Mucosa of rectum (tissue), 2 donors: ENCODE measurements around the gene RBM47.
"Not testable (repeated sequence)": the region's sequence is repeated elsewhere in the genome, so short reads cannot be mapped to it uniquely, and the experiment has no call there.

Source experiments
- H3K27ac ChIP-seq, 2 donors: one replicate each; pipeline ENCODE4 v1.7.0; 2013; ENCODE audit warnings: inconsistent platforms in 2 of 2, low read depth in 2 of 2, low read length in 2 of 2
- H3K27me3 ChIP-seq, 2 donors: one replicate each; pipeline ENCODE4 v1.7.0; 2013; ENCODE audit warnings: low read length in 2 of 2; ENCODE audit not compliant: control insufficient read depth in 2 of 2, insufficient read depth in 2 of 2
- H3K36me3 ChIP-seq, 2 donors: one replicate each; pipeline ENCODE4 v1.7.0; 2013; ENCODE audit warnings: low read length in 2 of 2; ENCODE audit not compliant: control insufficient read depth in 2 of 2, insufficient read depth in 2 of 2
- H3K4me1 ChIP-seq, 2 donors: one replicate each; pipeline ENCODE4 v1.7.0; 2013; ENCODE audit warnings: low read length in 2 of 2, mild to moderate bottlenecking in 1 of 2; ENCODE audit not compliant: control insufficient read depth in 2 of 2, insufficient read depth in 2 of 2
- H3K4me3 ChIP-seq, 2 donors: one replicate each; pipeline ENCODE4 v1.7.0; 2013; ENCODE audit warnings: low read length in 2 of 2
- H3K9ac ChIP-seq, 2 donors: one replicate each; pipeline ENCODE4 v1.7.0; 2013; ENCODE audit warnings: low read length in 2 of 2, low read depth in 1 of 2, mild to moderate bottlenecking in 1 of 2
- H3K9me3 ChIP-seq, 2 donors: one replicate each; pipeline ENCODE4 v1.7.0; 2013; ENCODE audit warnings: low read length in 2 of 2; ENCODE audit not compliant: control insufficient read depth in 2 of 2
- donor health status: healthy.
- donor health status: Normal muscosa, but diverticular disease.

The RBM47 gene

DNA sequence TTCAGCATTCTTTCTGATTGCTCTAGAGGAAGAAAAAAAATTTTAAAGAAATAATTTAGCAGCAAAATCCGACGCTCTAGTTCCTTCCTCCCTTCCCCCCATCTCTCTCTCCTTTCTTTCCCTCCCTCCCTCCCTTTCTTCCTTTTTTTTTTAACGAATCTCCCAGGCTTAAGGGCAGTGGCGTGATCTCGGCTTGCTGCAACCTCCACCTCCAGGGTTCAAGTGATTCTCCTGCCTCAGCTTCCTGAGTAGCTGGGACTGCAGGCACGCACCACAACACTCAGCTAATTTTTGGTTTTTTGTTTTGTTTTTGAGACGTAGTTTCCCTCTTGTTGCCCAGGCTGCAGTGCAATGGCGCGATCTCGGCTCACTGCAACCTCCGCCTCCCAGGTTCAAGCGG, 75.0 kb downstream of the RBM47 start:
- not testable (repeated sequence) for H3K27me3 ChIP-seq, H3K4me3 ChIP-seq, H3K36me3 ChIP-seq, H3K9ac ChIP-seq, H3K9me3 ChIP-seq
- peak overlapping the region in 1 of 2 donors; percentile 3 for H3K27ac ChIP-seq
- peaks cover 13 to 17% of the 10 kb centered on the region in 2 donors for H3K4me1 ChIP-seq

DNA sequence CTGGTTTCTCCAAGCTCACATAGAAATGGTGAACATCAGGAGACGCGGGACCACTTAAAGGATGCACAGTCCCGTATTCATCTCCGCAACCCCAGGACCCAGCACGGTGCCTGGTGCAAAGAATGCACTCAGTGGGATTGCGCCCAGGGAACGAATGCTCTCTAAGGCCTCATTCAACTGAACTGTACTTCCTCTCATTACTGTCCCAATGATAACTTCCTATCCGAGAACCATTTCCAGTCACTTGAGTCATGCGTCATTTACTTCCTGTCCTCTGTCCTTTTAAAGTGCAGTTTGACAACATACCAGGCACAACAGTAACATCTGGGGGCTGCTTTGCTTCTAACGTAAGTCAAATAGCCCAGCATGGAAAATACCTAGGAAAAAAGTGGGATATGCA, 75.7 kb downstream of the RBM47 start:
- H3K9ac ChIP-seq = no peak overlapping the region
- peak overlapping the region; percentile 28 to 35 for H3K27ac ChIP-seq
- no peak overlapping the region for H3K4me3 ChIP-seq
- no peaks in the 10 kb centered on the region for H3K36me3 ChIP-seq
- no peaks in the 10 kb centered on the region for H3K9me3 ChIP-seq
- no peaks in the 10 kb centered on the region for H3K27me3 ChIP-seq
- peaks cover 13 to 17% of the 10 kb centered on the region in 2 donors for H3K4me1 ChIP-seq

DNA sequence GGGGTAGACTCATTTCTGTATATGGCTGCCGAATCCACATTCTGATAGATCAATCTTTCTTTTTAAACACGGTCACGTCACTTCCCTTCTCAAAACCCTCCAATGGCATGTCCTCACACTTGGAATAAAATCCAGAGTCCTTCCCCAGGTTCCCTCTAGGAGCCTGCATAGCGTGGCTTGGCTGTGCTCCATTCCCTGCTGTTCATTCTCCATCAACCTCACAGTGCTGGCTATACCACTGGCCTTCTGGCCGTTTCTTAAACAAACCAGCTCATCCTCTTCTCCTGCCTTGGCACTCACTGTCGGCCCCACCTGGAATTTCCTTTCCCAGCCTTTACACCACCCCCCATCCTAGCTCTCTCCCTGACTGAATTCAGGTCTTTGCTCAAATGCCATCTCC, 77.1 kb downstream of the RBM47 start:
- no peak overlapping the region for H3K27ac ChIP-seq
- no peak overlapping the region for H3K9ac ChIP-seq
- H3K27me3 ChIP-seq = no peaks in the 10 kb centered on the region
- peaks cover 21 to 30% of the 10 kb centered on the region in 2 donors for H3K4me1 ChIP-seq
- no peak overlapping the region for H3K4me3 ChIP-seq
- no peaks in the 10 kb centered on the region for H3K9me3 ChIP-seq
- no peaks in the 10 kb centered on the region for H3K36me3 ChIP-seq

DNA sequence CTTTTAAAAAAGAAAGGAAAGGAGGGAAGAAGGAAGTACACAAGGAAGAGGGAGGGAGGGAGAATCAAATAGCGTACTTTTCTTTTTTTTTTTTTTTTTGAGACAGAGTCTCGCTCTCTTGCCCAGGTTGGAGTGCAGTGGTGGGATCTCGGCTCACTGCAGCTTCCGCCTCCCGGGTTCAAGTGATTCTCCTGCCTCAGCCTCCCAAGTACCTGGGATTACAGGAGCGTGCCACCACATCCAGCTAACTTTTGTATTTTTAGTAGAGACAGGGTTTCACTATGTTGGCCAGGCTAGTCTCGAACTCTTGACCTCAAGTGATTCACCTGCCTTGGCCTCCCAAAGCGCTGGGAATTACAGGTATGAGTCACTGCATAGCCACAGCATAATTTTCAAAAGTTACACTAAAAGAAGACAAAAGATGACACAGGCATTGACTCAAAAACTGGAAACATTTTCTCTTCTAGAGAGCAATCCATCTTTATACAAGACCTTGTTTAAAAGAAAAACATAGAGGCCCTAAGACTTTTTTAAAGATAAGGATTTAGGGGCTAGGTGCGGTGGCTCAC, 78.0 kb downstream of the RBM47 start:
- Histone ChIP-seq H3K27ac (peak overlapping the region; percentile 80 to 85), H3K4me3 (peak overlapping the region; percentile 67 to 74), H3K4me1 (peaks cover 28 to 39% of the 10 kb centered on the region in 2 donors), H3K9ac (peak overlapping the region; percentile 68 to 72)
- H3K9me3 ChIP-seq, H3K27me3 ChIP-seq, H3K36me3 ChIP-seq: not testable (repeated sequence)

DNA sequence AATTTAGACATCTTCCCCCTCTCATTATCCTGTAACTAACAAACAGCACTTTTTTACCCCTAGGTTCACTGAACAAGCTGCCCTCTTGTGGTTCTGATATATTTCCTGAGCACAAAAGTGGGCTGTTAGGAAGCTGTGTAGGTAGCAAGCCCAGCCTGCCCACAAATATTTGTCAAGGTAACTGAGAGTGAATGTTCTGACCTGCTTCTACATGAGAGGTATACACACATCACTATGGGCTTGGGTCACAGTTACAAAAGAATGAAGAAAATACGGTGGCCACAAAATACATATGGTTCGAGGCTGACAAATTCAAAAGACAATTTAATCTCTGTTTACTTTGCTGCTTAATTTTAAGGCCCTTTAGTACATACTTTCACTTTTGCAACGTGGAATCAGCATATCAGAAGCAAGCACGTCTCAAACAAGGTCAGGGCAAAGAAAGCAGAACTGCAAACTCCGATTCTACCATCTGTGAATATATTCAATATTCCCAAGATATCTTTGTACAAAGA, 78.7 kb downstream of the RBM47 start:
- Histone ChIP-seq H3K27ac (peak overlapping the region; percentile 80 to 85), H3K36me3 (no peaks in the 10 kb centered on the region), H3K9ac (peak overlapping the region; percentile 68 to 72), H3K9me3 (no peaks in the 10 kb centered on the region), H3K4me3 (peak overlapping the region; percentile 67 to 74), H3K27me3 (no peaks in the 10 kb centered on the region), H3K4me1 (peaks cover 28 to 42% of the 10 kb centered on the region in 2 donors)

DNA sequence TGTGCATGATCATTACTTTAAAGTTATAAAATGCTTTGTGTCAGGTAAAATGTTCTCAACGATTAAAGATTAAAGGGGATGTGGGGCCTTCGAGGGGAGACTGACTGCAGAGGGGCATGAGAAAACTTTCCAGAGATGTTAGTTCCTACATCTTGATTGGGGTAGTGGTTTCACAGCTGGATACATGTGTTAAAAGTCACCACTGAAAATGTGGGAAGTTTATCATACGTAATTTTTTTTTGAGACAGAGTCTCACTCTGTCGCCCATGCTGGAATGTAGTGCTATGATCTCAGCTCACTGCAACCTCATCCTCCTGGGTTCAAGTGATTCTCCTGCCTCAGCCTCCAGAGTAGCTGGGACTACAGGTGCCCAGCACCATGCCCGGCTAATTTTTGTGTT, 79.5 kb downstream of the RBM47 start:
- Histone ChIP-seq H3K4me1 (peaks cover 28 to 47% of the 10 kb centered on the region in 2 donors), H3K9me3 (no peaks in the 10 kb centered on the region), H3K27me3 (no peaks in the 10 kb centered on the region), H3K27ac (peak overlapping the region in 1 of 2 donors; percentile 85), H3K9ac (peak overlapping the region in 1 of 2 donors; percentile 1), H3K4me3 (no peak overlapping the region), H3K36me3 (no peaks in the 10 kb centered on the region)

DNA sequence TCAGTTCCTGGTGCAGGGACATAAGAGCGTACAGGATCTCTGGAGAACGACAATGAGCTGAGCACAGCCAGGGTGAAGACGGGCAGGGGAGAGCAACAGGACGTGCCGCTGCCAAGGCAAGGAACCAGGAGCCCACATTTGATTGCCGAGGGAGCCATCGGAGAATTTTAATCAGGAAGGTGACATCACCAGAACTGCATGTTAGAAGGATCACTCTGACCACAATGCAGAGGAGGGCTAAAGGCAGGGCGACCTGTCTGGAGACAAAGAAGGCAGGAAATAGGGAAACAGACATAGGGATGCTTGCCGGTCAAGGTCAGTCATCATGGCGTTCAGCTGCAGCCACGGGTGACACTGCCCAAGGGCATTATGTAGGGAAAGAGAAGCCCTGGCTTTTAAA, 81.4 kb downstream of the RBM47 start:
- Histone ChIP-seq H3K9me3 (no peaks in the 10 kb centered on the region), H3K4me3 (no peak overlapping the region), H3K36me3 (no peaks in the 10 kb centered on the region), H3K27ac (peak overlapping the region; percentile 94 to 96), H3K27me3 (no peaks in the 10 kb centered on the region), H3K4me1 (peaks cover 28 to 47% of the 10 kb centered on the region in 2 donors), H3K9ac (peak overlapping the region in 1 of 2 donors; percentile 44)

DNA sequence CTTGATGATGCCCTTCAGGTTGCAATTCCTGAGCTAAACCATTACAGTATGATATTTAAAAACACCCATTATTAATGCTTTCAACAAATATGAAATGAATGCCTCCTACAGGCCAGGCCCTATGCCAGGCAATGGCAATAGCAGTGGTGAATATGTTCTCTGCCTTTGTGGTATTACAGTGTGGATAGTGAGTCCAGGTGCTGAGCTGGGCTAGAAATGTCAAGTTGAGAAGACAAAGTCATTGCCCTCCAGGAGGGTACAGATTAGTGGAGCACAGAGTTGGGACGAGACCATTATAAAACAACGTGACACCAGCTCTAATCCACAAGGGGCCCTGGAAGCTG, 81.9 kb downstream of the RBM47 start:
- no peak overlapping the region for H3K4me3 ChIP-seq
- H3K9ac ChIP-seq = peak overlapping the region in 1 of 2 donors; percentile 44
- H3K9me3 ChIP-seq = no peaks in the 10 kb centered on the region
- no peaks in the 10 kb centered on the region for H3K27me3 ChIP-seq
- peaks cover 28 to 47% of the 10 kb centered on the region in 2 donors for H3K4me1 ChIP-seq
- peak overlapping the region; percentile 94 to 96 for H3K27ac ChIP-seq
- peaks cover 0 to under 1% of the 10 kb centered on the region in 2 donors for H3K36me3 ChIP-seq

DNA sequence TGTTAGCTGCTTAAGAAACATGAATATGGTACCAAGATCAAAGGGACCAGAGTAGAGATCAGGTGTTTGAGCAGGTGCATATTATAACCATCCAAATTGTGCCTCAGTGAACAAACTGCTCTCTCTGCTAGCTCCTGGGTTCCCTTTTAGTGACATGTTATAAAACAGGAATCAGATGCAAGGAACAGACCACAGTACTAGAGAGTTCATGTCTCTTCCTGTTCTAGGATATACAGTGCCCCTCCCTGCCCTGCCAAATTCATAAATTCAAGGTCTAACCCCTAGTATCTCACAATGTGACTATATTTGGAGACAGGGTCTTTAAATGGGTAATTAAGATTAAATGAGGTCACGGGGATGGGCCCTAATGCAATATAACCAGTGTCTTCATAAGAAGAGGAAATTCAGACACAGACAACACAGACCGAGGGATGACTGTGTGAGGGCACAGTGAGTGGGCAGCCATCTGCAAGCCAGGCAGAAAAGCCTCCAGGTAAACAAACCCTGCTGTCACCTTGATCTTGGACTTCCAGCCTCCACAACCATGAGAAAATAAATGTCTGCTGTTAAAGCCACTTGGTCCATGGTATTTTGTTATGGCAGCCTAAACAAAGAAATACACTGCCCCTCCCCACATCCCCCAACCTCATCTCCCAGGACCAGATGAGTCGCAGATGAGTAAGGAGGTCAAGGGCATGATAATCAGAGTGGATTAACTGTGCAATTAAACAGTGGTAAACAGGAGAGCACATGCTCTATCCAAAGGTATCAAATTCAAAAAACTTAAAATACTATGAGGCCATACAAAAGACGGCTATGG, 82.5 kb downstream of the RBM47 start:
- peaks cover 28 to 47% of the 10 kb centered on the region in 2 donors for H3K4me1 ChIP-seq

DNA sequence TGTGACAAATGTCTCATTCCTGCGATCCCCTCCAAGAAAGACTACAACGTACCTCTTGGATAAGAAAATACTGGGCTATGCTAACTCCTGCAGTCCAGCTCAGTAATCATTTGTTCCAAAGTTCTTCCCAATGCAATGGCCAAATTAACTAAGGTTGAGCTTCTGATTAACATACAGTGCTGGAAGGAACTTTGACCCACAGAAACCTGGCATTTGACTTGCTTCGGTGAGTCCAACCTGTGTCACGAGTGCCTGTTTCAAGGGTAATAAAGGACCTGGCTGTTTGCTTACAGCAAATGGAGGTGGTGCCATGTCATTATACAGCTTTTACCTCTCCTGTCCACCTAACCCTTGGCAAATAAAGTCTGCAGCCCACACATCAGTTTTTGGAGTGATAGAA, 83.2 kb downstream of the RBM47 start:
- Histone ChIP-seq H3K4me1 (peaks cover 28 to 49% of the 10 kb centered on the region in 2 donors), H3K27ac (peak overlapping the region; percentile 94 to 96), H3K9me3 (no peaks in the 10 kb centered on the region), H3K36me3 (peaks cover 0 to 2% of the 10 kb centered on the region in 2 donors), H3K9ac (peak overlapping the region; percentile 44 to 70), H3K27me3 (no peaks in the 10 kb centered on the region), H3K4me3 (peak overlapping the region; percentile 47 to 50)

More for the DNA sequence above, 82.5 kb downstream of the RBM47 start:
- Histone ChIP-seq H3K4me3 (peak overlapping the region; percentile 47 to 50), H3K27ac (peak overlapping the region; percentile 94 to 96), H3K27me3 (no peaks in the 10 kb centered on the region), H3K9me3 (no peaks in the 10 kb centered on the region), H3K36me3 (peaks cover 0 to 2% of the 10 kb centered on the region in 2 donors), H3K9ac (peak overlapping the region; percentile 44 to 70)
